Testis (tissue), 3 donors: ENCODE results near the gene CDYL2. TPM values are rescaled to one million over a fixed set of nuclear protein-coding genes. Genes with fewer than 3 reads are reported as not detected.

ENCODE experiments used
- DNase-seq: peaks from one replicate; pipeline ENCODE4 v3.0.0-alpha.2; 2019
- H3K27ac ChIP-seq, 2 donors: fragments of 200-600 bp; sonication (generic); one replicate each; pipeline ENCODE4 v1.5.1; 2019
- H3K27me3 ChIP-seq: fragments of 200-600 bp; sonication (generic); one replicate; pipeline ENCODE4 v1.5.1; 2019
- H3K36me3 ChIP-seq: fragments of 200-600 bp; sonication (generic); one replicate; pipeline ENCODE4 v1.5.1; 2017; ENCODE audit warnings: low read depth; ENCODE audit errors: missing control alignments
- H3K4me1 ChIP-seq: fragments of 200-600 bp; sonication (generic); one replicate; pipeline ENCODE4 v1.5.1; 2019
- H3K4me3 ChIP-seq, 2 donors: fragments of 200-600 bp; sonication (generic); one replicate each; pipeline ENCODE4 v1.5.1; 2017 to 2019
- H3K9me3 ChIP-seq: fragments of 200-600 bp; sonication (generic); one replicate; pipeline ENCODE4 v1.5.1; 2017
- CTCF ChIP-seq, 3 experiments: fragments of 450-650 bp in 2 of 3; fragments of 200-600 bp in 1 of 3; sonication (generic) in 1 of 3; IDR thresholded peaks; one replicate each; pipeline ENCODE4 v1.5.1; 2016 to 2019; ENCODE audit warnings: antibody characterized with exemption in 3 of 3, mild to moderate bottlenecking in 2 of 3, moderate library complexity in 1 of 3
- POLR2A ChIP-seq: fragments of 450-650 bp; IDR thresholded peaks from one replicate; pipeline ENCODE4 v1.6.1; 2017; ENCODE audit warnings: antibody characterized with exemption, mild to moderate bottlenecking, moderate library complexity
- WGBS, 2 donors: methylation state at CpG; one replicate each; pipeline ENCODE4 v1.1.5; 2018; 5-methylcytosine and 5-hydroxymethylcytosine counted together
- intact Hi-C: fragments of 100-400 bp; cut with DNase I; formaldehyde crosslinking; loops from one replicate; pipeline ENCODE4 v1.15.1; 2023; ENCODE audit warnings: low total_unique reads
- polyA plus RNA-seq: library from polyadenylated mRNA; stranded (reverse); fragments of 350-450 nt; fragmentation: Illumina TruSeq; extraction: RNeasy Lipid Tissue Mini Kit (QIAGEN cat#74804); gene quantifications from one replicate; pipeline ENCODE4 v1.2.3, GENCODE V29; 2014; ENCODE audit warnings: low read depth, low replicate concordance; ENCODE audit not compliant: insufficient read depth
- total RNA-seq, 2 donors: library from RNA; depleted of rRNA; stranded (reverse); fragments of >200 nt; gene quantifications; one replicate each; pipeline ENCODE4 v1.2.3, GENCODE V29; 2016

The CDYL2 gene
- total and polyA plus RNA-seq, 3 donors from 2014 or later, result 31.2 to 63.7 (median 60.4) TPM

- TF ChIP-seq POLR2A (no peak), CTCF (IDR thresholded peaks at IDR 0.05) (no peak)
- intact Hi-C loops, result no loop called here
- DNase-seq, result no peak
- Histone ChIP-seq H3K27ac (no peak overlapping the region), H3K4me3 (no peak overlapping the region), H3K9me3 (no peaks in the 10 kb centered on the region), H3K36me3 (no peaks in the 10 kb centered on the region), H3K4me1 (no peaks in the 10 kb centered on the region), H3K27me3 (no peaks in the 10 kb centered on the region)
- 86 to 90% methylated on average over 9 of the region's 9 CpGs for WGBS, 2 donors
Observed at GRCh38 chr16:80725566-80726162, 78.7 kb downstream of the CDYL2 start.

DNA sequence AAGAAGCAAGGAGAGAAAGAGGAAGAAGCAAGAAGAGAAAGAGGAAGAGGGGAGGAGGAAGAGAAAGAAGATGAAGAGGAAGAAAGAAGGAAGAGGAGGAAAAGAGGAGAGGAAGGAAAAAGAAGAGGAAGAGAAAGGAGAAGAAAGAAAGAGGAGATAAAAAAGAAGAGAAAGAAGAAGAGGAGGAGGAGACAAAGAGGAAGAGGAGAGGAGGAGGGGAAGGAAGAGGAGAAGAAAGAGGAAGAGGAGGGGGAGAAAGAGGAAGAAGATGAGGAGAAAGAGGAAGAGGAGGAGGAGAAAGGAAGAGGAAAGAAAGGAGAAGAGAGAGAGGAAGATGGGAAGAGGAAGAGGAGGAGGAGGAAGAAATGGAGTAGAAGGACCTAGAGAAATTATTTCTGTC is 80.4 kb downstream of the CDYL2 start:
- no peak for DNase-seq
- no peaks in the 10 kb centered on the region for H3K4me1 ChIP-seq
- no peak overlapping the region for H3K27ac ChIP-seq
- no peaks in the 10 kb centered on the region for H3K9me3 ChIP-seq
- H3K36me3 ChIP-seq, result no peaks in the 10 kb centered on the region
- no peak overlapping the region for H3K4me3 ChIP-seq
- intact Hi-C loops, result no loop called here
- TF ChIP-seq POLR2A (no peak), CTCF (IDR thresholded peaks at IDR 0.05) (no peak)
- no peaks in the 10 kb centered on the region for H3K27me3 ChIP-seq

DNA sequence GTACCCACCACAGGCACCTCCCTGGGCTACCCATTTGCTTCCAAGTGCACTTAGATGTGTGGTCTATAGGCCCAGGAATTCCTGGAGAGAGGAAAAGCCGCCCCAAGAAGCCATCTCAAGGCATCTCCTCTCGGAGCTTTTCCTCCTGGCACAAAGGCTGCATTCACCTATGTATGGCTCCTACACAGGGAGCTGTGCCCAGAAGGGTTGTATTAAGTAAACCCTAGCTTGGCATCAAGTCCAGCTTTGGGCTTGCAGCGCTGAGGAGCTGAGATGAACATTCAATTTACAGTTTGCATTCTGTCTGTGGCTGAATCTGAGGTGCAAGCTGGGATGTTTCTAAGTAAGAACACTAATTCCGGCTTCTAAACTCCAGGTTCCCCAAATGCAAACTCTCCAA is 81.3 kb downstream of the CDYL2 start:
- no peak for DNase-seq
- H3K4me3 ChIP-seq, result no peak overlapping the region
- intact Hi-C loops, result no loop called here
- H3K27me3 ChIP-seq, result no peaks in the 10 kb centered on the region
- TF ChIP-seq CTCF (IDR thresholded peaks at IDR 0.05) (no peak), POLR2A (no peak)
- H3K9me3 ChIP-seq, result no peaks in the 10 kb centered on the region
- H3K36me3 ChIP-seq, result no peaks in the 10 kb centered on the region
- peaks cover 5% of the 10 kb centered on the region for H3K4me1 ChIP-seq
- 85 to 88% methylated on average over 4 of the region's 4 CpGs for WGBS, 2 donors
- no peak overlapping the region for H3K27ac ChIP-seq

DNA sequence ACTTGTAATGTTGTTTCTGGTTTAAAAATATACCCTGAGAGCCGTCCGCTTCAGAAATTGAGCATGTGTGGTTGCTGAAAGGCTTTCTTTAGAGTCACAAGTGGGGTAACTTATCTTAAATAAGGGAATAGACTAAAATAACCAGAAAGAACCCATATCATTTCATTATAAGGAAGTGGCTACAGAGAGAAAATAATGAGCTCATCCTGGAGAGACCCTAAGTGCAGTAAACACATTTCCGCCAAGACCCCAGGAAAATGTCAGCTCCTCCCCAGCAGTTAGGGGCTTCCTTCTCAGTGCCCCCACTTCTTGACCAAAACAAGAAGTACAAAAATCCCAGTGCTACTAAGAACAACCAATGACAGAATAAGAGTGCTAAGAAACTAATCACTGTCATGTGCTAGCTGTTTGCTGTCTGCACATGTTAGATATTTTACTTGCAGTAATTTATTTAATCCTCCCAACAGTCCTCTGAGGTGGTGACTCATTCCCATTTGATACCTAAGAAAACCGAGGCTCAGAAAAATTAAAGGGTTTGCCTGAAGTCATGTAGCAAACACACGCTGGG is 83.5 kb downstream of the CDYL2 start:
- intact Hi-C loops, result no loop called here
- H3K36me3 ChIP-seq, result no peaks in the 10 kb centered on the region
- DNase-seq, result no peak
- H3K4me1 ChIP-seq, result peaks cover 12% of the 10 kb centered on the region
- H3K27ac ChIP-seq, result no peak overlapping the region
- no peaks in the 10 kb centered on the region for H3K27me3 ChIP-seq
- no peaks in the 10 kb centered on the region for H3K9me3 ChIP-seq
- H3K4me3 ChIP-seq, result no peak overlapping the region
- WGBS, 2 donors, result 83 to 91% methylated on average over 5 of the region's 5 CpGs
- TF ChIP-seq CTCF (IDR thresholded peaks at IDR 0.05), result no peak

GRCh38 chr16:80719573-80719972 is 84.8 kb downstream of the CDYL2 start:
- TF ChIP-seq POLR2A, result no peak
- TF ChIP-seq CTCF (IDR thresholded peaks at IDR 0.05), result no peak
- WGBS, 2 donors, result 75 to 91% methylated on average over 1 to 2 of the region's 2 CpGs
- Histone ChIP-seq H3K36me3 (no peaks in the 10 kb centered on the region), H3K27ac (no peak overlapping the region), H3K4me3 (no peak overlapping the region), H3K27me3 (no peaks in the 10 kb centered on the region), H3K4me1 (peaks cover 12% of the 10 kb centered on the region), H3K9me3 (no peaks in the 10 kb centered on the region)
- no peak for DNase-seq
- intact Hi-C loops, result no loop called here
